ENCODE results near the gene TNNI3.

DNA sequence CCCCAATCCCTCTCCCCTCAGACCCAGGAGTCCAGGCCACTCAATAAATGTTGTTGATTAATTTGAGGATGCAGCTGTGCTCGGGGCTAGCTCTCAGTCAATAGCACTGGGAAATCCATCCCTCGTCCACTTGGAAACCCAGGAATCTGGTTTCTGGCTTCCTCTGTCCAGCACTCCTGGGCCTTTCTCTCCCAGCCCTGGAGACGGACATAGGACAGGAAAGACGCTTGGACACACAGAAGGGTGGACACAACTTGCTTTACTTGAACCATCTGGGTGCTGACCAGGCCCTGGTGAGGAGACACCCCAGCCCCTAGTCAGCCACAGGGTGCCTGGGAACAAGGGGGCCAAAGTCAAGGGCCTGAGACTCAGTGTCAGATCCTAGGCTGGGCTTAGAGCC is 891 bp upstream of the TNNI3 start:
- TF ChIP-seq CTCF (IDR thresholded peaks at IDR 0.05) = no peak
- no peak for TF ChIP-seq POLR2A (IDR thresholded peaks at IDR 0.05)
